ENCODE data around the gene DISC1. TPM values are rescaled to one million over a fixed set of nuclear protein-coding genes. Genes with fewer than 3 reads are reported as not detected.

Gene DISC1
- total RNA-seq, 2 donors from 2014 or later: 8.0 to 9.4 TPM

GRCh38 chr1:231882790-231883189 lies 256.2 kb downstream of the DISC1 start:
- Histone ChIP-seq H3K4me3 (ENCODE audit: low read length) (no peak overlapping the region), H3K27ac (ENCODE audit: low read depth, low read length) (no peak overlapping the region), H3K9me3 (ENCODE audit: control insufficient read depth, low read length) (no peaks in the 10 kb centered on the region), H3K9ac (ENCODE audit: extremely low read depth, low read length, poor library complexity, severe bottlenecking) (no peak overlapping the region), H3K27me3 (ENCODE audit: control insufficient read depth, insufficient read depth, low read length, poor library complexity, severe bottlenecking) (no peaks in the 10 kb centered on the region), H3K36me3 (ENCODE audit: control insufficient read depth, insufficient read depth, low read length) (no peaks in the 10 kb centered on the region), H3K4me1 (ENCODE audit: control insufficient read depth, insufficient read depth, low read length) (peaks cover 5% of the 10 kb centered on the region)
- no peaks in the 10 kb centered on the region for H3K27me3 Mint-ChIP-seq (ENCODE audit: insufficient read depth)
- H3K36me3 Mint-ChIP-seq (ENCODE audit: low read depth): no peaks in the 10 kb centered on the region
- DNase-seq: no peak
- 91 to 98% methylated on average over 7 to 8 of the region's 8 CpGs for WGBS, 2 experiments (ENCODE audit: insufficient coverage in 1 of 2, insufficient read length in 1 of 2)
- H3K27ac Mint-ChIP-seq: no peak overlapping the region
- no peak overlapping the region for H3K4me3 Mint-ChIP-seq
- H3K9me3 Mint-ChIP-seq: no peaks in the 10 kb centered on the region
- TF ChIP-seq, protein P1, sequence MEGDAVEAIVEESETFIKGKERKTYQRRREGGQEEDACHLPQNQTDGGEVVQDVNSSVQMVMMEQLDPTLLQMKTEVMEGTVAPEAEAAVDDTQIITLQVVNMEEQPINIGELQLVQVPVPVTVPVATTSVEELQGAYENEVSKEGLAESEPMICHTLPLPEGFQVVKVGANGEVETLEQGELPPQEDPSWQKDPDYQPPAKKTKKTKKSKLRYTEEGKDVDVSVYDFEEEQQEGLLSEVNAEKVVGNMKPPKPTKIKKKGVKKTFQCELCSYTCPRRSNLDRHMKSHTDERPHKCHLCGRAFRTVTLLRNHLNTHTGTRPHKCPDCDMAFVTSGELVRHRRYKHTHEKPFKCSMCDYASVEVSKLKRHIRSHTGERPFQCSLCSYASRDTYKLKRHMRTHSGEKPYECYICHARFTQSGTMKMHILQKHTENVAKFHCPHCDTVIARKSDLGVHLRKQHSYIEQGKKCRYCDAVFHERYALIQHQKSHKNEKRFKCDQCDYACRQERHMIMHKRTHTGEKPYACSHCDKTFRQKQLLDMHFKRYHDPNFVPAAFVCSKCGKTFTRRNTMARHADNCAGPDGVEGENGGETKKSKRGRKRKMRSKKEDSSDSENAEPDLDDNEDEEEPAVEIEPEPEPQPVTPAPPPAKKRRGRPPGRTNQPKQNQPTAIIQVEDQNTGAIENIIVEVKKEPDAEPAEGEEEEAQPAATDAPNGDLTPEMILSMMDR (conservative IDR thresholded peaks at IDR 0.05): no peak
- H3K4me1 Mint-ChIP-seq: peaks cover 5% of the 10 kb centered on the region

GRCh38 chr1:231883382-231883781 lies 256.8 kb downstream of the DISC1 start:
- Histone ChIP-seq H3K9me3 (ENCODE audit: control insufficient read depth, low read length) (no peaks in the 10 kb centered on the region), H3K36me3 (ENCODE audit: control insufficient read depth, insufficient read depth, low read length) (no peaks in the 10 kb centered on the region), H3K27ac (ENCODE audit: low read depth, low read length) (no peak overlapping the region), H3K4me3 (ENCODE audit: low read length) (no peak overlapping the region), H3K9ac (ENCODE audit: extremely low read depth, low read length, poor library complexity, severe bottlenecking) (no peak overlapping the region), H3K4me1 (ENCODE audit: control insufficient read depth, insufficient read depth, low read length) (peaks cover 5% of the 10 kb centered on the region), H3K27me3 (ENCODE audit: control insufficient read depth, insufficient read depth, low read length, poor library complexity, severe bottlenecking) (no peaks in the 10 kb centered on the region)
- H3K9me3 Mint-ChIP-seq: no peaks in the 10 kb centered on the region
- WGBS, 2 experiments (ENCODE audit: insufficient coverage in 1 of 2, insufficient read length in 1 of 2): 20 to 61% methylated on average over 1 of the region's 1 CpG
- H3K27ac Mint-ChIP-seq: no peak overlapping the region
- TF ChIP-seq, protein P1 (conservative IDR thresholded peaks at IDR 0.05): peak; percentile 75
- no peak overlapping the region for H3K4me3 Mint-ChIP-seq
- peaks cover 5% of the 10 kb centered on the region for H3K4me1 Mint-ChIP-seq
- H3K36me3 Mint-ChIP-seq (ENCODE audit: low read depth): no peaks in the 10 kb centered on the region
- peak; percentile 77 for DNase-seq
- H3K27me3 Mint-ChIP-seq (ENCODE audit: insufficient read depth): no peaks in the 10 kb centered on the region

GRCh38 chr1:231885209-231885854 lies 258.7 kb downstream of the DISC1 start:
- H3K27me3 Mint-ChIP-seq (ENCODE audit: insufficient read depth): no peaks in the 10 kb centered on the region
- H3K4me3 ChIP-seq (ENCODE audit: low read length): no peak overlapping the region
- H3K9me3 ChIP-seq (ENCODE audit: control insufficient read depth, low read length): no peaks in the 10 kb centered on the region
- no peaks in the 10 kb centered on the region for H3K9me3 Mint-ChIP-seq
- H3K36me3 ChIP-seq (ENCODE audit: control insufficient read depth, insufficient read depth, low read length): no peaks in the 10 kb centered on the region
- no peaks in the 10 kb centered on the region for H3K36me3 Mint-ChIP-seq (ENCODE audit: low read depth)
- DNase-seq: no peak
- peaks cover 5% of the 10 kb centered on the region for H3K4me1 Mint-ChIP-seq
- TF ChIP-seq, protein P1 (conservative IDR thresholded peaks at IDR 0.05): no peak
- no peak overlapping the region for H3K27ac Mint-ChIP-seq
- 84 to 92% methylated on average over 4 to 7 of the region's 7 CpGs for WGBS, 2 experiments (ENCODE audit: insufficient coverage in 1 of 2, insufficient read length in 1 of 2)
- peaks cover 5% of the 10 kb centered on the region for H3K4me1 ChIP-seq (ENCODE audit: control insufficient read depth, insufficient read depth, low read length)
- H3K27me3 ChIP-seq (ENCODE audit: control insufficient read depth, insufficient read depth, low read length, poor library complexity, severe bottlenecking): no peaks in the 10 kb centered on the region
- no peak overlapping the region for H3K4me3 Mint-ChIP-seq
- no peak overlapping the region for H3K9ac ChIP-seq (ENCODE audit: extremely low read depth, low read length, poor library complexity, severe bottlenecking)
- no peak overlapping the region for H3K27ac ChIP-seq (ENCODE audit: low read depth, low read length)
